Stomach (tissue), 4 donors: ENCODE measurements around the gene MRPL54.

Experiments
- CTCF ChIP-seq, 7 experiments: fragments of 450-650 bp in 4 of 7; fragments of 200-600 bp in 3 of 7; sonication (generic) in 3 of 7; IDR thresholded peaks; one replicate each; pipeline ENCODE4 v1.5.1; 2016 to 2019; ENCODE audit warnings: antibody characterized with exemption in 7 of 7, control low read depth in 2 of 7, mild to moderate bottlenecking in 1 of 7
- POLR2A ChIP-seq, 4 donors: fragments of 450-650 bp; IDR thresholded peaks; one replicate each; pipeline ENCODE4 v1.6.1; 2016; ENCODE audit warnings: antibody characterized with exemption in 4 of 4, control low read depth in 2 of 4, mild to moderate bottlenecking in 1 of 4, moderate library complexity in 1 of 4

GRCh38 chr19:3723110-3723488 lies 39.4 kb upstream of the MRPL54 start:
- TF ChIP-seq POLR2A (IDR thresholded peaks at IDR 0.05) (no peak), CTCF (IDR thresholded peaks at IDR 0.05) (no peak)
